GM23338 (cell line): ENCODE data around the gene CLEC3A. TPM values are rescaled to one million over a fixed set of nuclear protein-coding genes. Genes with fewer than 3 reads are reported as not detected.

Experiments used
- ATAC-seq: fragments of 200-7000 bp; cut with Tn5 transposase; 3 replicates; pipeline ENCODE4 v1.9.1; 2020
- DNase-seq: peaks from one replicate; pipeline ENCODE4 v3.0.0-alpha.2; 2015; ENCODE audit warnings: low spot score
- H2AFZ ChIP-seq: fragments of 200-600 bp; sonication (generic); 2 replicates; pipeline ENCODE4 v1.8.0; 2016; ENCODE audit warnings: antibody characterized with exemption, mild to moderate bottlenecking, moderate library complexity
- H3F3A ChIP-seq: fragments of 200-600 bp; sonication (generic); replicated peaks from 2 replicates; pipeline ENCODE4 v1.8.0; 2017; ENCODE audit warnings: antibody characterized with exemption, mixed run types, low read depth
- H3K27ac ChIP-seq: fragments of 200-600 bp; sonication (generic); 2 replicates; pipeline ENCODE4 v1.6.1; 2016; ENCODE audit warnings: low read depth
- H3K27me3 ChIP-seq: fragments of 200-600 bp; sonication (generic); 2 replicates; pipeline ENCODE4 v1.8.0; 2016; ENCODE audit warnings: mild to moderate bottlenecking, mixed run types, moderate library complexity; ENCODE audit not compliant: insufficient read depth
- H3K36me3 ChIP-seq: fragments of 200-600 bp; sonication (generic); 2 replicates; pipeline ENCODE4 v1.8.0; 2016; ENCODE audit warnings: mild to moderate bottlenecking; ENCODE audit not compliant: insufficient read depth
- H3K4me1 ChIP-seq: fragments of 200-600 bp; sonication (generic); 2 replicates; pipeline ENCODE4 v1.8.0; 2016; ENCODE audit warnings: mild to moderate bottlenecking, moderate library complexity; ENCODE audit not compliant: insufficient read depth
- H3K4me2 ChIP-seq: fragments of 200-600 bp; sonication (generic); 2 replicates; pipeline ENCODE4 v1.7.1; 2017; ENCODE audit warnings: mixed run types
- H3K4me3 ChIP-seq: fragments of 200-600 bp; sonication (generic); 2 replicates; pipeline ENCODE4 v1.6.1; 2016; ENCODE audit warnings: mixed run types
- H3K79me2 ChIP-seq: fragments of 200-600 bp; sonication (generic); replicated peaks from 2 replicates; pipeline ENCODE4 v1.8.0; 2017; ENCODE audit warnings: mild to moderate bottlenecking; ENCODE audit not compliant: insufficient read depth
- H3K9me2 ChIP-seq: fragments of 200-600 bp; sonication (generic); 2 replicates; pipeline ENCODE4 v1.8.0; 2017; ENCODE audit not compliant: insufficient read depth
- H4K20me1 ChIP-seq: fragments of 200-600 bp; sonication (generic); replicated peaks from 2 replicates; pipeline ENCODE4 v1.8.0; 2017; ENCODE audit warnings: mild to moderate bottlenecking; ENCODE audit not compliant: insufficient read depth
- H3K27ac Mint-ChIP-seq: 2 replicates; pipeline ENCODE4 v1.8.0; 2020; ENCODE audit warnings: inconsistent platforms, mild to moderate bottlenecking, moderate library complexity, mixed read lengths
- H3K27me3 Mint-ChIP-seq: 3 replicates; pipeline ENCODE4 v1.8.0; 2022; ENCODE audit warnings: low read depth, mild to moderate bottlenecking, moderate library complexity, mixed read lengths, inconsistent platforms; ENCODE audit not compliant: insufficient read depth, poor library complexity
- H3K36me3 Mint-ChIP-seq: 3 replicates; pipeline ENCODE4 v1.8.0; 2021; ENCODE audit warnings: low read depth, mild to moderate bottlenecking, inconsistent platforms, moderate library complexity, mixed read lengths
- H3K4me1 Mint-ChIP-seq: 3 replicates; pipeline ENCODE4 v1.8.0; 2020; ENCODE audit warnings: mild to moderate bottlenecking, inconsistent platforms, mixed read lengths
- H3K4me3 Mint-ChIP-seq: 3 replicates; pipeline ENCODE4 v1.8.0; 2021; ENCODE audit warnings: moderate library complexity, mild to moderate bottlenecking, inconsistent platforms, mixed read lengths
- H3K9me3 Mint-ChIP-seq: 3 replicates; pipeline ENCODE4 v1.8.0; 2020; ENCODE audit warnings: moderate library complexity, mild to moderate bottlenecking, inconsistent platforms, mixed read lengths
- CREB1 ChIP-seq: fragments of 250-450 bp; sonication (Bioruptor Pico); IDR thresholded peaks from 2 replicates; pipeline ENCODE4 v1.5.0; 2020; ENCODE audit warnings: low read depth, mild to moderate bottlenecking, moderate library complexity
- CTCF ChIP-seq, 2 experiments: fragments of 200-600 bp in 1 of 2; sonication (generic) in 1 of 2; conservative IDR thresholded peaks; 2 replicates each; pipeline versions ENCODE4 v1.5.1 to v1.6.1; 2016 to 2017; ENCODE audit warnings: antibody characterized with exemption in 2 of 2, low read depth in 2 of 2, mild to moderate bottlenecking in 2 of 2, moderate library complexity in 1 of 2
- EZH2 ChIP-seq: fragments of 200-600 bp; sonication (generic); IDR thresholded peaks from one replicate; pipeline ENCODE4 v1.8.0; 2017; ENCODE audit warnings: antibody characterized with exemption, mild to moderate bottlenecking, low read depth; ENCODE audit not compliant: unreplicated experiment
- EZH2phosphoT487 ChIP-seq: fragments of 200-600 bp; sonication (generic); IDR thresholded peaks from one replicate; pipeline ENCODE4 v1.8.1; 2018; ENCODE audit warnings: antibody characterized with exemption; ENCODE audit not compliant: unreplicated experiment
- JUNB ChIP-seq: IDR thresholded peaks from one replicate; pipeline ENCODE4 v1.6.1; 2016; ENCODE audit warnings: antibody characterized with exemption; ENCODE audit not compliant: unreplicated experiment
- NANOG ChIP-seq: IDR thresholded peaks from 2 replicates; pipeline ENCODE4 v1.6.1; 2016; ENCODE audit warnings: antibody characterized with exemption, borderline replicate concordance
- STAT1 ChIP-seq: IDR thresholded peaks from one replicate; pipeline ENCODE4 v1.6.1; 2016; ENCODE audit warnings: antibody characterized with exemption; ENCODE audit not compliant: unreplicated experiment
- ZNF331 ChIP-seq: fragments of 250-450 bp; sonication (Bioruptor Pico); IDR thresholded peaks from 2 replicates; pipeline ENCODE4 v1.5.0; 2020; ENCODE audit warnings: low read depth, mild to moderate bottlenecking, moderate library complexity
- polyA plus RNA-seq: library from polyadenylated mRNA; unstranded; fragments of >200 nt; fragmentation: Nextera tagmentation; extraction: Ambion mirVana; gene quantifications from 2 replicates; pipeline ENCODE4 v1.2.1, GENCODE V29; 2016
- total RNA-seq: library from RNA; depleted of rRNA; stranded (reverse); fragments of >200 nt; shearing (Covaris generic); gene quantifications from 2 replicates; pipeline ENCODE4 v1.2.3, GENCODE V29; 2014

The CLEC3A gene
- total and polyA plus RNA-seq, 2 experiments from 2014 or later, result not detected

- Histone ChIP-seq H3K9me2 (no peaks in the 10 kb centered on the region), H3K4me1 (peaks cover 4% of the 10 kb centered on the region; the same call in 1 of the 2 replicates), H3K4me2 (no peak overlapping the region), H3K27me3 (no peaks in the 10 kb centered on the region), H3K4me3 (no peak overlapping the region), H3F3A (no peaks in the 10 kb centered on the region), H4K20me1 (no peaks in the 10 kb centered on the region), H3K27ac (no peak overlapping the region), H3K79me2 (no peaks in the 10 kb centered on the region), H3K36me3 (no peaks in the 10 kb centered on the region), H2AFZ (no peak overlapping the region)
- no peak for TF ChIP-seq JUNB
- no peak for TF ChIP-seq STAT1
- no peak for TF ChIP-seq ZNF331 (CRISPR knock-in tag)
- no peak for TF ChIP-seq EZH2phosphoT487
- no peak for TF ChIP-seq CREB1 (CRISPR knock-in tag)
- TF ChIP-seq CTCF (conservative IDR thresholded peaks at IDR 0.05; ENCODE audit: low read depth in 2 of 2), result no peak
- no peak for TF ChIP-seq NANOG
- DNase-seq, result no peak
- Mint-ChIP-seq H3K4me1 (peaks cover 5% of the 10 kb centered on the region; the same call in 2 of the 3 replicates), H3K36me3 (peaks cover 15% of the 10 kb centered on the region), H3K4me3 (no peak overlapping the region), H3K27ac (no peak overlapping the region), H3K9me3 (peaks cover 23% of the 10 kb centered on the region), H3K27me3 (peaks cover 4% of the 10 kb centered on the region)
- no peak for ATAC-seq
Measured at GRCh38 chr16:78001451-78002025, 20.8 kb upstream of the CLEC3A start.

- Histone ChIP-seq H4K20me1 (no peaks in the 10 kb centered on the region), H3K4me3 (no peak overlapping the region), H3K27me3 (no peaks in the 10 kb centered on the region), H3K9me2 (no peaks in the 10 kb centered on the region), H3K79me2 (no peaks in the 10 kb centered on the region), H3F3A (no peaks in the 10 kb centered on the region), H3K4me2 (no peak overlapping the region), H3K27ac (no peak overlapping the region), H2AFZ (peak overlapping the region; percentile 35; the same call in 1 of the 2 replicates), H3K4me1 (peaks cover 4% of the 10 kb centered on the region; the same call in 1 of the 2 replicates), H3K36me3 (no peaks in the 10 kb centered on the region)
- Mint-ChIP-seq H3K27me3 (peaks cover 9% of the 10 kb centered on the region), H3K27ac (no peak overlapping the region), H3K9me3 (peaks cover 9% of the 10 kb centered on the region; the same call in 2 of the 3 replicates), H3K36me3 (peaks cover 4% of the 10 kb centered on the region; the same call in 2 of the 3 replicates), H3K4me1 (peaks cover 5% of the 10 kb centered on the region; the same call in 2 of the 3 replicates), H3K4me3 (no peak overlapping the region)
- DNase-seq (peak; percentile 98), ATAC-seq (peak; percentile 97)
- TF ChIP-seq NANOG (no peak), EZH2 (no peak), CTCF (conservative IDR thresholded peaks at IDR 0.05; ENCODE audit: low read depth in 2 of 2) (peak; percentile 97 to 99), JUNB (no peak)
Measured at GRCh38 chr16:78002915-78003538, 19.3 kb upstream of the CLEC3A start.
